SU-DHL-6 (cell line): ENCODE data around the gene APELA.
"Not testable (repeated sequence)": the region's sequence is repeated elsewhere in the genome, so short reads cannot be mapped to it uniquely, and the experiment has no call there.

Source experiments
- EZH2phosphoT487 ChIP-seq: fragments of 200-600 bp; sonication (generic), shearing (Covaris generic); conservative IDR thresholded peaks from 2 replicates; pipeline ENCODE4 v1.6.1; 2018; ENCODE audit warnings: mild to moderate bottlenecking, antibody characterized with exemption, low read length, moderate library complexity, mixed read lengths
- TF ChIP-seq, protein P1 (sequence below): fragments of 200-600 bp; sonication (generic); IDR thresholded peaks from one replicate; pipeline ENCODE4 v1.5.1; 2017; ENCODE audit warnings: antibody characterized with exemption, mild to moderate bottlenecking, low read length, moderate library complexity; ENCODE audit not compliant: insufficient read depth, poor library complexity, severe bottlenecking

DNA sequence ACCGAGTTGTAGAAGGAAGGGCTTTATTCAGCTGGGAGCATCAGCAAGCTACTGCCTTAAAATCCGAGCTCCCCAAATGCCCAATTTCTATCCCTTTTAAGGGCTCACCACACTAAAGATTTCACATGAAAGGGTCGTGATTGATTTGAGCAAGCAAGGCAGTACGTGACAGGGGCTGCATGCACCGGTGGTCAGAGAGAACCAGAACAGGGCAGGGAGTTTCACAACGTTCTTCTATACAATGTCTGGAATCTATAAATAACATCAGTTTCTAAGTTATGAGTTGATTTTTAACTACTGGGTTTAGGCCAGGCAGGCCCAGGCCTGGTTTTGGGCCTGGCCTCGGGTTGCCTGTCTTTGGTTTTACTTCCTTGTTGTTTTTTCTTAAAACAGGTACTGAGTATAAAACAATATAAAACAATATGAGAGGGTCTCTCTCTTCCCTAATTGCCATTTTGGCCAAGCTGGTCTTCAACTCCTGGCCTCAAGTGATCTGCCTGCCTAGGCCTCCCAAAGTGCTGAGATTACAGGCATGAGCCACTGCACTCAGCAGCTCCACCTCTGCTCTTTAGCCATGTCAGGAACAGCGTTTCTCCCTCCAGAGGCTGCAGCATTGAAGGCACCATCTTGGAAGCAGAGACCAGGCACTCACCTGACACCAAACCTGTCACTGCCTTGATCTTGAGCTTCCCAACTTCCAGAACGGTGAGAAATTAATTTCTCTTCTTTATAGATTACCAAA, 59.1 kb downstream of the APELA start:
- TF ChIP-seq, protein P1, sequence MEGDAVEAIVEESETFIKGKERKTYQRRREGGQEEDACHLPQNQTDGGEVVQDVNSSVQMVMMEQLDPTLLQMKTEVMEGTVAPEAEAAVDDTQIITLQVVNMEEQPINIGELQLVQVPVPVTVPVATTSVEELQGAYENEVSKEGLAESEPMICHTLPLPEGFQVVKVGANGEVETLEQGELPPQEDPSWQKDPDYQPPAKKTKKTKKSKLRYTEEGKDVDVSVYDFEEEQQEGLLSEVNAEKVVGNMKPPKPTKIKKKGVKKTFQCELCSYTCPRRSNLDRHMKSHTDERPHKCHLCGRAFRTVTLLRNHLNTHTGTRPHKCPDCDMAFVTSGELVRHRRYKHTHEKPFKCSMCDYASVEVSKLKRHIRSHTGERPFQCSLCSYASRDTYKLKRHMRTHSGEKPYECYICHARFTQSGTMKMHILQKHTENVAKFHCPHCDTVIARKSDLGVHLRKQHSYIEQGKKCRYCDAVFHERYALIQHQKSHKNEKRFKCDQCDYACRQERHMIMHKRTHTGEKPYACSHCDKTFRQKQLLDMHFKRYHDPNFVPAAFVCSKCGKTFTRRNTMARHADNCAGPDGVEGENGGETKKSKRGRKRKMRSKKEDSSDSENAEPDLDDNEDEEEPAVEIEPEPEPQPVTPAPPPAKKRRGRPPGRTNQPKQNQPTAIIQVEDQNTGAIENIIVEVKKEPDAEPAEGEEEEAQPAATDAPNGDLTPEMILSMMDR, result not testable (repeated sequence)
- not testable (repeated sequence) for TF ChIP-seq EZH2phosphoT487
